ENCODE data around the gene CCDC60.

DNA sequence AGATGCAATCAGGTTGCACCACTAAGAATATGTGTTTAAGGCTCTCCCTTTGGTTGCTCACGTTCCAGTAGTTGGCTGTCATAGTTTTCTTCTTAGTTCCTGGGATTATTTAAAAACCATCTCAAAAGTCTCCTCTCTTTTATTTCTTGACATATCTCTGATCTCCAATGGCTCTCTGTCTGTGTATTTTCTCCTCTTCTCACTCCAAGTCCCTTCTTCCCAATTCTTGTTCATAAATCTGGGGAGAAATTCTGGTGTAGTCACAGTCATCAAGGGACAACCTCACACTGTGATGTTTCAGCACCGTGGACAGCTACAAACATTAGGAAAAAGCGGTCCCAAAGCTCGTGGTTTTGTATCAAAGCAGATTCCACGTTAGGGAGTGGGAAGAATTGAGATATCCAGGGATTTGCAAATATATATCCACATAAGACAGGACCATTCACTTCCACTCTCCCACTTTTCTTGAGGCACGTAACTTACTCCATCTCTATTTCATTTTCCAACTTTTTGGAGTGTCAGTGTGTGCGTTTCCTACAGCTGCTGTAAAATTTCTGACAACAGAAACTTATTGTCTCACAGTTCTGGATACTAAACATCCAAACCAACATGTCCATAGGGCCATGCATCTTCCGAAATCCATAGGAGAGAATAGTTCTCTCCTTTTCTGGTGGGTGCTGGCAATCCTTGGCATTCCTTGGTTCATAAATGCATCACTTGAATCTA is 178.4 kb downstream of the CCDC60 start:
- no peak for TF ChIP-seq SUZ12 (IDR thresholded peaks at IDR 0.05)
- TF ChIP-seq, protein P1, sequence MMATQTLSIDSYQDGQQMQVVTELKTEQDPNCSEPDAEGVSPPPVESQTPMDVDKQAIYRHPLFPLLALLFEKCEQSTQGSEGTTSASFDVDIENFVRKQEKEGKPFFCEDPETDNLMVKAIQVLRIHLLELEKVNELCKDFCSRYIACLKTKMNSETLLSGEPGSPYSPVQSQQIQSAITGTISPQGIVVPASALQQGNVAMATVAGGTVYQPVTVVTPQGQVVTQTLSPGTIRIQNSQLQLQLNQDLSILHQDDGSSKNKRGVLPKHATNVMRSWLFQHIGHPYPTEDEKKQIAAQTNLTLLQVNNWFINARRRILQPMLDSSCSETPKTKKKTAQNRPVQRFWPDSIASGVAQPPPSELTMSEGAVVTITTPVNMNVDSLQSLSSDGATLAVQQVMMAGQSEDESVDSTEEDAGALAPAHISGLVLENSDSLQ (IDR thresholded peaks at IDR 0.05) = no peak
- TF ChIP-seq BHLHE40 (IDR thresholded peaks at IDR 0.05; ENCODE audit: borderline replicate concordance) = no peak
- no peak for TF ChIP-seq LEF1 (IDR thresholded peaks at IDR 0.05; ENCODE audit: borderline replicate concordance)
- no peak for TF ChIP-seq CTBP1 (IDR thresholded peaks at IDR 0.05; ENCODE audit: borderline replicate concordance)
- no peak for TF ChIP-seq ZNF384 (IDR thresholded peaks at IDR 0.05)
- TF ChIP-seq FOXK2 (IDR thresholded peaks at IDR 0.05) = no peak
- no peak for TF ChIP-seq TARDBP (IDR thresholded peaks at IDR 0.05)
- TF ChIP-seq FOXA1 (IDR thresholded peaks at IDR 0.05) = no peak
- TF ChIP-seq HDGF (IDR thresholded peaks at IDR 0.05; ENCODE audit: borderline replicate concordance) = no peak
- no peak for TF ChIP-seq SP1 (IDR thresholded peaks at IDR 0.05)
- TF ChIP-seq FOXM1 (IDR thresholded peaks at IDR 0.05; ENCODE audit: borderline replicate concordance) = no peak
- TF ChIP-seq ARNT (IDR thresholded peaks at IDR 0.05) = no peak
